Measurements from ENCODE around the gene HYAL3. TPM values are rescaled to one million over a fixed set of nuclear protein-coding genes. Genes with fewer than 3 reads are reported as not detected.

Gene HYAL3
- total RNA-seq, 2 donors from 2014 or later, result 0.74 to 3.5 TPM

DNA sequence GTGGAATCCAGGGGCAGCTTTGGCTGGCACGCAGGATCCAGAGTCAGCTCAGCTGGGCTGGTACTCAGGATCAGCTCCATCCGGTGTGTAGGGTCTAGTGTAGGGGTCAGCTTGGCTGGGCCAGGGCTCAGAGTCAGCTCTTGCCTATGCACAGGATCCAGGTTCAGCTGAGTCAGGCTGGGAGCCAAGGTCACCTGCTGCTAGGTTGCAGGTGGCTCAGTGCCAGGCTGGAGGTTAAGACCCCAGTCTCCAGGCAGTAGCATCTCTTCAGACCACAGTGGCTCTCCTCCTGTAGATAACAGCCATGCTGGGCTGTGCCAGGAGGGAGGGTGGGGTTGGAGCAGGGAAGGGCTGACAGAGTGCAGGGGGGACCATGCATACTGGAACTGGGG, 1.8 kb downstream of the HYAL3 start:
- Histone ChIP-seq H3K27ac (no peak overlapping the region), H3K27me3 (no peaks in the 10 kb centered on the region), H3K36me3 (no peaks in the 10 kb centered on the region), H3K4me1 (peaks cover 0 to 46% of the 10 kb centered on the region in 2 donors), H3K4me3 (no peak overlapping the region), H3K9me3 (no peaks in the 10 kb centered on the region)
- DNase-seq (ENCODE audit: low spot score), result no peak
- TF ChIP-seq, protein P1, sequence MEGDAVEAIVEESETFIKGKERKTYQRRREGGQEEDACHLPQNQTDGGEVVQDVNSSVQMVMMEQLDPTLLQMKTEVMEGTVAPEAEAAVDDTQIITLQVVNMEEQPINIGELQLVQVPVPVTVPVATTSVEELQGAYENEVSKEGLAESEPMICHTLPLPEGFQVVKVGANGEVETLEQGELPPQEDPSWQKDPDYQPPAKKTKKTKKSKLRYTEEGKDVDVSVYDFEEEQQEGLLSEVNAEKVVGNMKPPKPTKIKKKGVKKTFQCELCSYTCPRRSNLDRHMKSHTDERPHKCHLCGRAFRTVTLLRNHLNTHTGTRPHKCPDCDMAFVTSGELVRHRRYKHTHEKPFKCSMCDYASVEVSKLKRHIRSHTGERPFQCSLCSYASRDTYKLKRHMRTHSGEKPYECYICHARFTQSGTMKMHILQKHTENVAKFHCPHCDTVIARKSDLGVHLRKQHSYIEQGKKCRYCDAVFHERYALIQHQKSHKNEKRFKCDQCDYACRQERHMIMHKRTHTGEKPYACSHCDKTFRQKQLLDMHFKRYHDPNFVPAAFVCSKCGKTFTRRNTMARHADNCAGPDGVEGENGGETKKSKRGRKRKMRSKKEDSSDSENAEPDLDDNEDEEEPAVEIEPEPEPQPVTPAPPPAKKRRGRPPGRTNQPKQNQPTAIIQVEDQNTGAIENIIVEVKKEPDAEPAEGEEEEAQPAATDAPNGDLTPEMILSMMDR (IDR thresholded peaks at IDR 0.05), result no peak

DNA sequence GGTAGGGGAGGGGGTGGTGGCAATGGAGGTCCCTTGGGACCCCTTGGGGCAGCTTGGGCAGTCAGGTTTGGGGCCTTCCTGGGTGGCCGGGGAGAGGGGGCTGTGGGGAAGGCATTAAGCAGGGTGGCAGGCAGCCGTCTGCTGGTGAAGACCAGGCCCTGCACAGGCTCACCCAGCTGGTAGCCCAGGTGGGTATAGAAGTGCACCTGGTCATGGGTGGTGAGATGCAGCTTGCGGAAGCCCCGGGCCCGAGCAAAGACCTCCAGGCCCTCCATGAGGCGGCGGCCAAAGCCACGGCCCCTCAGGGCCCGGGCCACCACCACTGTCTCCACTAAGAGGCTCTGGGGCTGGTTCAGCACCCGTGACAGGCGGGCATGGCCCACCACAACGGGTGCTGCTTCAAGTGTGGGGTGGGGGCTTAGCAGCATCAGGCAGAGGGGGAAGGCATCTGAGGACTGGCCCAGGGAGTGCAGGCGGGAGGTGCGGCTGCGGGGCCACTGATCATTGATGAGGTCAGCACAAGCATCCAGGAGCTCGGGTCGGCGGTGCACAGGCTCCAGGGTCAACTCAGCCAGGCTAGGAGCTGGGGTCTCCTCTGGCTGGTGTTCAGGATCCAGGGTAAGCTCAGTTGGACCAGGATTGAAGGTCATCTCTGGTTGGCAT, 2.4 kb downstream of the HYAL3 start:
- Histone ChIP-seq H3K36me3 (no peaks in the 10 kb centered on the region), H3K27me3 (no peaks in the 10 kb centered on the region), H3K9me3 (no peaks in the 10 kb centered on the region), H3K4me1 (peaks cover 0 to 44% of the 10 kb centered on the region in 2 donors), H3K4me3 (no peak overlapping the region), H3K27ac (no peak overlapping the region)
- TF ChIP-seq, protein P1 (IDR thresholded peaks at IDR 0.05), result no peak
- DNase-seq (ENCODE audit: low spot score), result no peak

DNA sequence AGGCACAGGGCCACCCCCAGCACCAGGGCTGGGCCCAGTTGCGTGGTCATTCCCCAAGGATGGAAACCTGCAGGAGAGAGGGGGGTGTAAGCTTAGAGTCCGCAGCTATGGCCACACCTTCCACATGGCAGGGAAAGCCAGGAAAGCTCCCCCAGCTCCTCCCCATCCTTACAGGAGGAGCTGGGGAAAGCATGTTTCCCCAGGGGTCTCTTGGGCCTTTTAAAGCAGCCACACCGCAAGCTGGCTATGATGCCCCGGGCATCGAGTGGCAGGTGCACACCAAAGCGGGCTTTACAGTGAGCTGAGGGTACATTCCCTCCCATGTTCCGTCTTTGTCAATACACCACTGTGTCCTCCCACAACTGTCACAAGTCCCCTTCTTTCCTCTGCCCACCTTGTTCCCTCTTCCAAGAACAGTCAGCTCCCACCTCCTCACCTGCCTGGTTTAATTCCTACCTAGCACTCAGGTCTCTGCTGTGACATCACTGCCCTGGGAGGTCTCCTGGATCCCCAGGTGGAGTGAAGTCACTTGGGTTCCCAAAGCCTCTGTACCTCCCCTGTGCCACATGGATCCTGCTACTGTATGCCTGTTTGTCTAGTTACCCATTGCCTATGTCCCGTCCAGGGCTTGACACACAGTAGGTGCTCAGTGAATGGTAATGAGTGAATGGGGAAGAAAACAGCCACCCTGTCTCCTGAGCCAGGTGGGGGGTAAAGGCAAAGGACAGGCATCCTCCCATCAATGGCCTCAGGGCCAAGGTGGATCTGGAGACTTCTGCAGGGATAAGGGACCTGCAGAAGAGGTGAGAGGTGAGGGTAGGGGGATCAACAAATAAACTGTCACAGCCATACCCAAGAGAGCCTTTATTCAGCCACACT, 3.4 kb downstream of the HYAL3 start:
- H3K27me3 ChIP-seq, result no peaks in the 10 kb centered on the region
- H3K4me1 ChIP-seq, result peaks cover 0 to 49% of the 10 kb centered on the region in 2 donors
- no peak for DNase-seq (ENCODE audit: low spot score)
- H3K36me3 ChIP-seq, result no peaks in the 10 kb centered on the region
- no peak overlapping the region for H3K27ac ChIP-seq
- TF ChIP-seq, protein P1 (IDR thresholded peaks at IDR 0.05), result no peak
- H3K9me3 ChIP-seq, result no peaks in the 10 kb centered on the region
- H3K4me3 ChIP-seq, result no peak overlapping the region

DNA sequence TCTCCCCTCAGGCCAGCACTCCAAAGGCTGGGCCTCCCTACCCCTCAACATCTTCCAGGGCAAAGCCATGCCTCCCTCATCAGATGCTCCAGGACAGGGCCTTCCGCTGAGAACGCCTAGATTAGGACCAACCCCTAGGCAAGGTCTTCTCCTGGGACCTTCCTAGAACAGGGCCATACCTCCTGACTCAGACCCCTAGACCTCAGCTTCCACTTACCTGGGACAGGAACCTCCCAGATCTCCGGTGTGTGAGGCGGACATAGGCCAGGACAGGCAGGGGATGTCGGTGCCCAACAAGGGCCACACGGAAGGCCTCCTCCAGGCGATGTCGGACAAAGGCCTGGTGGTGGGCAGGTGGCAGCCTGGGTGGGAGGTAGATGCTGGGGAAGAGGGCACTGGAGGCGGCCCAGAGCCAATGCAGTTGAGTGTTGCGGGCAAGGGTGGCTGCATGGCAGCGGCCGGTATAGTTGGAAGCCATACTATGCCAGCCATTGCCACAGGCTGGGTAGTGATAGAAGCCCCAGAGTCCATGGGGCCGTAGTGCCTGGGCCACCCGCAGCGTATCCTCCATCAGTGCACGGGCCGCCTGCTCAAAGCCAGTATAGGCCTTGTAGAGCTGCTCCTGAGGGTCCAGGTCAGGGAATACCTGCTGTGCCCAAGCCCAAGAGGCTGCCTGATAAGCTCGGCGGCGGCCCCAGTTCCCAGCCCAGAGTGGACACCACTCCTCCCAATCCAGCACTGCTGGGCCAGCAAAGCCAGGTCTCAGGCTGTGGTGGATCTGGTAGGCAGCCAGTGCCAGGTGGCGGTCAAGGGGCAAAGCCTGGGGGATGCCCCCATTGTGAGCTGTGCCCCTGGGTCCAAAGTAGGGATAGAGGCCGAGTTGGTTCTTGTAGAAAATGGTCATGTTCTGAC, 4.5 kb downstream of the HYAL3 start:
- Histone ChIP-seq H3K9me3 (no peaks in the 10 kb centered on the region), H3K4me3 (no peak overlapping the region), H3K4me1 (peaks cover 0 to 46% of the 10 kb centered on the region in 2 donors), H3K27ac (no peak overlapping the region), H3K27me3 (no peaks in the 10 kb centered on the region), H3K36me3 (peaks cover 8% of the 10 kb centered on the region)
- TF ChIP-seq, protein P1 (IDR thresholded peaks at IDR 0.05), result no peak
- no peak for DNase-seq (ENCODE audit: low spot score)

DNA sequence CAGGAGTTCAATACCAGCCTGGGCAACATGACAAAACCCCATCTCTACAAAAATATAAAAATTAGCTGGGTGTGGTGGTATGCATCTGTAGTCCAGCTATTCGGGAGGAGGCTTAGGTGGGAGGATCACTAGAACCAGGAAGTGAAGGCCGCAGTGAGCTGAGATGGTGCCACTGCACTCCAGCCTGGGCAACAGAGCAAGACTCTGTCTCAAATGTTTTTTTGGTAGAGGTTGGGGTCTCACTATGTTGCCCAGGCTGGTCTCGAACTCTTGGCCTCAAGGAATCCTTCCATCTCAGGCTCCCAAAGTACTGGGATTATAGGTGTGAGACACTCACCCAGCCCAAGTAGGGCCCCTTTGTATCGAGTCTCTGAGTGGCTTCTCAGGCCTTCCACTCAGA, 5.1 kb downstream of the HYAL3 start:
- TF ChIP-seq, protein P1 (IDR thresholded peaks at IDR 0.05), result no peak
- DNase-seq (ENCODE audit: low spot score), result no peak
- Histone ChIP-seq H3K9me3 (no peaks in the 10 kb centered on the region), H3K4me3 (no peak overlapping the region), H3K4me1 (peaks cover 0 to 44% of the 10 kb centered on the region in 2 donors), H3K27me3 (no peaks in the 10 kb centered on the region), H3K27ac (no peak overlapping the region), H3K36me3 (peaks cover 15% of the 10 kb centered on the region)

All from right atrium auricular region (tissue), 2 donors.